ENCODE results near the gene ADAMTS17. TPM values are rescaled to one million over a fixed set of nuclear protein-coding genes. Genes with fewer than 3 reads are reported as not detected.

The ADAMTS17 gene
- total RNA-seq (10 to 100 TPM; 12.4 to 17.8 TPM), polyA plus RNA-seq (ENCODE audit: insufficient read depth, low read depth, low replicate concordance) (6.8 TPM)
- long read RNA-seq, donor 1 = 0 reads
- long read RNA-seq, donor 2 = 0 reads

- peak; percentile 98 for DNase-seq
- WGBS, 2 donors = 2 to 3% methylated on average over 30 to 48 of the region's 59 CpGs
- intact Hi-C loops (cut with DNase I; ENCODE audit: low total_unique reads) = loop anchor here (10.0 kb wide), 1 partner anchor 233 kb away; no protein-coding TSS in a partner anchor
- Histone ChIP-seq H3K27me3 (no peaks in the 10 kb centered on the region), H3K4me1 (no peaks in the 10 kb centered on the region), H3K36me3 (ENCODE audit: low read depth, missing control alignments) (no peaks in the 10 kb centered on the region), H3K4me3 (peak within 1 kb of the TSS; percentile 62 to 71), H3K9me3 (no peaks in the 10 kb centered on the region), H3K27ac (peak within 1 kb of the TSS in 1 of 2 donors; percentile 50)
- TF ChIP-seq CTCF (IDR thresholded peaks at IDR 0.05) (peak; percentile 94 to 98 (median 94)), POLR2A (IDR thresholded peaks at IDR 0.05) (peak; percentile 52)
Observed at GRCh38 chr15:100341750-100342560, at the start of gene ADAMTS17. Gene ADAMTS17 (minus strand): TSS chr15:100341975. CDS start chr15:100341899, 76 bp downstream.

- no peak overlapping the region for H3K27ac ChIP-seq
- WGBS, 2 donors = 87 to 94% methylated on average over 2 to 3 of the region's 3 CpGs
- no peak for TF ChIP-seq CTCF (IDR thresholded peaks at IDR 0.05)
- no peak for TF ChIP-seq POLR2A (IDR thresholded peaks at IDR 0.05)
- no peaks in the 10 kb centered on the region for H3K9me3 ChIP-seq
- H3K36me3 ChIP-seq (ENCODE audit: low read depth, missing control alignments) = no peaks in the 10 kb centered on the region
- intact Hi-C loops (cut with DNase I; ENCODE audit: low total_unique reads) = no loop called here
- no peaks in the 10 kb centered on the region for H3K27me3 ChIP-seq
- H3K4me3 ChIP-seq = no peak overlapping the region
- no peaks in the 10 kb centered on the region for H3K4me1 ChIP-seq
- DNase-seq = no peak
Observed at GRCh38 chr15:100385300-100386050, 43.7 kb upstream of the ADAMTS17 start.

- no peak for DNase-seq
- WGBS, 2 donors = 70 to 81% methylated on average over 5 to 10 of the region's 10 CpGs
- H3K36me3 ChIP-seq (ENCODE audit: low read depth, missing control alignments) = no peaks in the 10 kb centered on the region
- no peak overlapping the region for H3K4me3 ChIP-seq
- TF ChIP-seq POLR2A (IDR thresholded peaks at IDR 0.05) (no peak), CTCF (IDR thresholded peaks at IDR 0.05) (no peak)
- intact Hi-C loops (cut with DNase I; ENCODE audit: low total_unique reads) = no loop called here
- no peaks in the 10 kb centered on the region for H3K4me1 ChIP-seq
- H3K27me3 ChIP-seq = no peaks in the 10 kb centered on the region
- no peaks in the 10 kb centered on the region for H3K9me3 ChIP-seq
- no peak overlapping the region for H3K27ac ChIP-seq
Observed at GRCh38 chr15:100384108-100384410, 42.3 kb upstream of the ADAMTS17 start.

- TF ChIP-seq POLR2A (IDR thresholded peaks at IDR 0.05) (no peak), CTCF (IDR thresholded peaks at IDR 0.05) (peak; percentile 20 to 51 (median 34))
- intact Hi-C loops (cut with DNase I; ENCODE audit: low total_unique reads) = no loop called here
- DNase-seq = peak; percentile 52
- Histone ChIP-seq H3K27me3 (no peaks in the 10 kb centered on the region), H3K9me3 (no peaks in the 10 kb centered on the region), H3K27ac (no peak overlapping the region), H3K36me3 (ENCODE audit: low read depth, missing control alignments) (no peaks in the 10 kb centered on the region), H3K4me3 (no peak overlapping the region), H3K4me1 (no peaks in the 10 kb centered on the region)
- WGBS, 2 donors = 42 to 69% methylated on average over 2 to 3 of the region's 3 CpGs
Observed at GRCh38 chr15:100383302-100384107, 41.7 kb upstream of the ADAMTS17 start.

All from testis (tissue), 5 donors.